Osteoblast (primary cell): ENCODE data around the gene SESN1. TPM values are rescaled to one million over a fixed set of nuclear protein-coding genes. Genes with fewer than 3 reads are reported as not detected.
A peak's percentile ranks its signal among the peaks of the same experiment; 100 is the strongest.
"Not testable (repeated sequence)": the region's sequence is repeated elsewhere in the genome, so short reads cannot be mapped to it uniquely, and the experiment has no call there.

Source experiments
- DNase-seq: peaks from one replicate; pipeline ENCODE4 v3.0.0; 2011; ENCODE audit warnings: low spot score, mixed read lengths; ENCODE audit not compliant: insufficient read length; ENCODE audit errors: missing footprints
- H2AFZ ChIP-seq: 2 replicates; pipeline ENCODE4 v1.6.0; 2011; ENCODE audit warnings: mild to moderate bottlenecking, low read length
- H3K27ac ChIP-seq: 2 replicates; pipeline ENCODE4 v1.5.1; 2011; ENCODE audit warnings: mild to moderate bottlenecking, low read depth, low read length, moderate library complexity
- H3K27me3 ChIP-seq: 2 replicates; pipeline ENCODE4 v1.6.0; 2012; ENCODE audit warnings: mild to moderate bottlenecking, control low read depth, inconsistent platforms, low read length, moderate library complexity; ENCODE audit not compliant: insufficient read depth
- H3K36me3 ChIP-seq: 2 replicates; pipeline ENCODE4 v1.5.1; 2011; ENCODE audit warnings: mild to moderate bottlenecking, low read length, control low read depth, moderate library complexity; ENCODE audit not compliant: insufficient read depth
- H3K4me1 ChIP-seq: 2 replicates; pipeline ENCODE4 v1.5.1; 2011; ENCODE audit warnings: mild to moderate bottlenecking, low read length, control low read depth, moderate library complexity; ENCODE audit not compliant: insufficient read depth
- H3K4me2 ChIP-seq: 2 replicates; pipeline ENCODE4 v1.6.0; 2011; ENCODE audit warnings: mild to moderate bottlenecking, low read length; ENCODE audit not compliant: insufficient read depth
- H3K4me3 ChIP-seq: fragments of 200-600 bp; sonication (generic); 3 replicates; pipeline ENCODE4 v1.5.1; 2012; ENCODE audit warnings: mild to moderate bottlenecking, low read length, inconsistent platforms; ENCODE audit not compliant: insufficient read depth
- H3K79me2 ChIP-seq: 2 replicates; pipeline ENCODE4 v1.6.0; 2012; ENCODE audit warnings: mild to moderate bottlenecking, low read length, control low read depth, inconsistent platforms; ENCODE audit not compliant: insufficient read depth
- H3K9me3 ChIP-seq: 2 replicates; pipeline ENCODE4 v1.5.1; 2011; ENCODE audit warnings: low read depth, low read length, control low read depth
- H4K20me1 ChIP-seq: 2 replicates; pipeline ENCODE4 v1.6.0; 2012; ENCODE audit warnings: mild to moderate bottlenecking, low read length, control low read depth; ENCODE audit not compliant: insufficient read depth
- CTCF ChIP-seq: IDR thresholded peaks from 2 replicates; pipeline ENCODE4 v1.5.1; 2011; ENCODE audit warnings: mild to moderate bottlenecking, low read depth, low read length, moderate library complexity; ENCODE audit errors: extremely low read depth
- total RNA-seq: library from RNA; depleted of rRNA; stranded (reverse); fragments of >200 nt; gene quantifications from 2 replicates; pipeline ENCODE4 v1.2.3, GENCODE V29; 2012

SESN1 gene
- 26.1 and 30.4 TPM in 2 replicates for total RNA-seq

GRCh38 chr6:109094416-109095035 is at the start of gene SESN1:
TSS of gene SESN1 (minus strand) at chr6:109094846. CDS start at chr6:109094073, 773 bp downstream.
- peak; percentile 98 for DNase-seq
- Histone ChIP-seq H3K27ac (peak within 1 kb of the TSS; percentile 99), H4K20me1 (peaks cover 8% of the 10 kb centered on the region), H3K4me2 (peak within 1 kb of the TSS; percentile 98), H3K36me3 (no peaks in the 10 kb centered on the region), H3K4me1 (peaks cover 16% of the 10 kb centered on the region), H3K79me2 (peaks cover 73% of the 10 kb centered on the region), H3K27me3 (no peaks in the 10 kb centered on the region), H3K9me3 (no peaks in the 10 kb centered on the region), H2AFZ (peak within 1 kb of the TSS; percentile 98), H3K4me3 (peak within 1 kb of the TSS; percentile 89)
- TF ChIP-seq CTCF = no peak

GRCh38 chr6:109143191-109143590 is 48.5 kb upstream of the SESN1 start:
- no peak overlapping the region for H3K4me3 ChIP-seq
- no peaks in the 10 kb centered on the region for H3K4me1 ChIP-seq
- H2AFZ ChIP-seq = no peak overlapping the region
- TF ChIP-seq CTCF = no peak
- H3K79me2 ChIP-seq = no peaks in the 10 kb centered on the region
- peaks cover 14% of the 10 kb centered on the region for H3K36me3 ChIP-seq
- peak; percentile 6 for DNase-seq
- no peaks in the 10 kb centered on the region for H4K20me1 ChIP-seq
- no peak overlapping the region for H3K4me2 ChIP-seq
- no peaks in the 10 kb centered on the region for H3K9me3 ChIP-seq
- H3K27me3 ChIP-seq = no peaks in the 10 kb centered on the region
- H3K27ac ChIP-seq = no peak overlapping the region

- H3K79me2 ChIP-seq, H3K27me3 ChIP-seq: not testable (repeated sequence)
Measured at GRCh38 chr6:109142067-109142466, 47.4 kb upstream of the SESN1 start.

GRCh38 chr6:109139109-109139508 is 44.5 kb upstream of the SESN1 start:
- H3K79me2 ChIP-seq = no peaks in the 10 kb centered on the region
- peak overlapping the region; percentile 21 for H3K27ac ChIP-seq
- H3K4me1 ChIP-seq = no peaks in the 10 kb centered on the region
- H3K27me3 ChIP-seq = no peaks in the 10 kb centered on the region
- peaks cover 11% of the 10 kb centered on the region for H3K36me3 ChIP-seq
- DNase-seq = peak; percentile 35
- H2AFZ ChIP-seq = no peak overlapping the region
- no peak for TF ChIP-seq CTCF
- H3K9me3 ChIP-seq = no peaks in the 10 kb centered on the region
- no peaks in the 10 kb centered on the region for H4K20me1 ChIP-seq
- peak overlapping the region; percentile 18 for H3K4me2 ChIP-seq
- H3K4me3 ChIP-seq = no peak overlapping the region

More at GRCh38 chr6:109142067-109142466, 47.4 kb upstream of the SESN1 start:
- H3K4me2 ChIP-seq, H3K4me1 ChIP-seq, H4K20me1 ChIP-seq, H3K4me3 ChIP-seq, H3K27ac ChIP-seq, H2AFZ ChIP-seq, DNase-seq, H3K9me3 ChIP-seq: not testable (repeated sequence)
- H3K36me3 ChIP-seq = peaks cover 11% of the 10 kb centered on the region

GRCh38 chr6:109136530-109136929 is 41.9 kb upstream of the SESN1 start:
- not testable (repeated sequence) for H3K4me3 ChIP-seq, H3K4me2 ChIP-seq, H3K36me3 ChIP-seq, H2AFZ ChIP-seq, H3K27me3 ChIP-seq, H3K27ac ChIP-seq, H3K4me1 ChIP-seq, DNase-seq, H3K9me3 ChIP-seq, H3K79me2 ChIP-seq, H4K20me1 ChIP-seq

- not testable (repeated sequence) for H3K9me3 ChIP-seq, H3K36me3 ChIP-seq, H3K79me2 ChIP-seq, H3K27ac ChIP-seq, H2AFZ ChIP-seq, H3K27me3 ChIP-seq, H4K20me1 ChIP-seq, H3K4me3 ChIP-seq, DNase-seq, H3K4me1 ChIP-seq, H3K4me2 ChIP-seq
Measured at GRCh38 chr6:109136039-109136438, 41.4 kb upstream of the SESN1 start.

- H3K4me3 ChIP-seq, H3K27ac ChIP-seq, H4K20me1 ChIP-seq, H3K4me1 ChIP-seq, H3K27me3 ChIP-seq, H3K36me3 ChIP-seq, DNase-seq, H3K9me3 ChIP-seq, H2AFZ ChIP-seq, H3K4me2 ChIP-seq, H3K79me2 ChIP-seq: not testable (repeated sequence)
Measured at GRCh38 chr6:109135600-109135999, 41.0 kb upstream of the SESN1 start.
